ENCODE results near the gene MYRF. TPM values are rescaled to one million over a fixed set of nuclear protein-coding genes. Genes with fewer than 3 reads are reported as not detected.

The MYRF gene
- total and polyA plus RNA-seq, 2 donors (not counting 1 experiment from before 2014, with no cell fraction given): 0.27 to 0.34 TPM

DNA sequence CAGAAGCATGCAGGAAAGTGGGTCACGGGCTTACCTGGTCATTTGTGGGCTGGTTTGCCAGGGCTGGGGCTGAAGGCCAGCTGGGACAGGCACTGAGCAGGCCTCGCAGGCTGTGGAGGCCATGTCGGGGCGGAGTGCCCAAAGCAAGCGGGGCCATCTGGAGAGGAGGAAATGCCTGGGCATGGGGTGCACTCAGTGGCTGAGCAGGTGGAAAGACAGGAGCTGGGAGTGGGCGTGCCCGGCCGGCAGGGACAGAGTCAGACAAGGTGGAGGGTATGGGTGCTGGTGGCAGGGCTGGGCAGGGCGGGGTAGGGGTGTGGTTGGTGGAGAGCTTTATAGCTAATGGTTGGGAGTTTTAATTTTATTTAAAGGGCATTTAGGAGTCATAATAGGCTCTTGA lies 44.9 kb upstream of the MYRF start:
- no peak overlapping the region for H2AFZ ChIP-seq (ENCODE audit: insufficient read depth, low read depth, low read length, poor library complexity, severe bottlenecking)
- Mint-ChIP-seq H3K9me3 (ENCODE audit: insufficient read depth) (no peaks in the 10 kb centered on the region), H3K27ac (no peak overlapping the region), H3K4me1 (peaks cover 1% of the 10 kb centered on the region), H3K27me3 (peaks cover 13% of the 10 kb centered on the region), H3K4me3 (no peak overlapping the region)
- POLR2A ChIA-PET: no interaction called here
- no peaks in the 10 kb centered on the region for H3K4me1 ChIP-seq (ENCODE audit: control insufficient read depth in 2 of 2, insufficient read depth in 2 of 2, low read length in 2 of 2)
- H3K27me3 ChIP-seq (replicated peaks in 1 of 4; ENCODE audit: control extremely low read depth in 1 of 4, control insufficient read depth in 3 of 4, insufficient read depth in 4 of 4, low read length in 3 of 4): no peaks in the 10 kb centered on the region
- TF ChIP-seq, protein P1, sequence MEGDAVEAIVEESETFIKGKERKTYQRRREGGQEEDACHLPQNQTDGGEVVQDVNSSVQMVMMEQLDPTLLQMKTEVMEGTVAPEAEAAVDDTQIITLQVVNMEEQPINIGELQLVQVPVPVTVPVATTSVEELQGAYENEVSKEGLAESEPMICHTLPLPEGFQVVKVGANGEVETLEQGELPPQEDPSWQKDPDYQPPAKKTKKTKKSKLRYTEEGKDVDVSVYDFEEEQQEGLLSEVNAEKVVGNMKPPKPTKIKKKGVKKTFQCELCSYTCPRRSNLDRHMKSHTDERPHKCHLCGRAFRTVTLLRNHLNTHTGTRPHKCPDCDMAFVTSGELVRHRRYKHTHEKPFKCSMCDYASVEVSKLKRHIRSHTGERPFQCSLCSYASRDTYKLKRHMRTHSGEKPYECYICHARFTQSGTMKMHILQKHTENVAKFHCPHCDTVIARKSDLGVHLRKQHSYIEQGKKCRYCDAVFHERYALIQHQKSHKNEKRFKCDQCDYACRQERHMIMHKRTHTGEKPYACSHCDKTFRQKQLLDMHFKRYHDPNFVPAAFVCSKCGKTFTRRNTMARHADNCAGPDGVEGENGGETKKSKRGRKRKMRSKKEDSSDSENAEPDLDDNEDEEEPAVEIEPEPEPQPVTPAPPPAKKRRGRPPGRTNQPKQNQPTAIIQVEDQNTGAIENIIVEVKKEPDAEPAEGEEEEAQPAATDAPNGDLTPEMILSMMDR (IDR thresholded peaks at IDR 0.05): no peak
- no peaks in the 10 kb centered on the region for H3K36me3 ChIP-seq (replicated peaks in 1 of 2; ENCODE audit: control extremely low read depth in 1 of 2, control insufficient read depth in 1 of 2, extremely low read depth in 1 of 2, insufficient read depth in 2 of 2, low read length in 1 of 2)
- no peak for ATAC-seq (ENCODE audit: low read depth)
- no peaks in the 10 kb centered on the region for H3K79me2 ChIP-seq (ENCODE audit: control insufficient read depth, insufficient read depth, low read length)
- H3K9ac ChIP-seq (ENCODE audit: low read length): no peak overlapping the region
- H3K27ac ChIP-seq (ENCODE audit: low read length in 2 of 2): no peak overlapping the region
- H3K4me2 ChIP-seq (replicated peaks; ENCODE audit: low read depth, low read length, poor library complexity, severe bottlenecking): no peak overlapping the region
- CTCF ChIA-PET: no interaction called here
- no peak overlapping the region for H3K4me3 ChIP-seq (ENCODE audit: control extremely low read depth in 1 of 5, extremely low read depth in 1 of 5, insufficient read depth in 1 of 5, low read depth in 2 of 5, low read length in 4 of 5)
- WGBS (ENCODE audit: insufficient coverage): 98% methylated on average over 8 of the region's 9 CpGs
- intact Hi-C loops (cut with micrococcal nuclease): no loop called here
- no peak for DNase-seq
- H3K9me3 ChIP-seq (ENCODE audit: control extremely low read depth in 1 of 3, control insufficient read depth in 2 of 3, insufficient read depth in 1 of 3, low read length in 2 of 3): peaks cover 0 to 2% (median 0%) of the 10 kb centered on the region in 3 donors
- no peaks in the 10 kb centered on the region for H4K20me1 ChIP-seq (ENCODE audit: control insufficient read depth, insufficient read depth, low read length, poor library complexity, severe bottlenecking)

DNA sequence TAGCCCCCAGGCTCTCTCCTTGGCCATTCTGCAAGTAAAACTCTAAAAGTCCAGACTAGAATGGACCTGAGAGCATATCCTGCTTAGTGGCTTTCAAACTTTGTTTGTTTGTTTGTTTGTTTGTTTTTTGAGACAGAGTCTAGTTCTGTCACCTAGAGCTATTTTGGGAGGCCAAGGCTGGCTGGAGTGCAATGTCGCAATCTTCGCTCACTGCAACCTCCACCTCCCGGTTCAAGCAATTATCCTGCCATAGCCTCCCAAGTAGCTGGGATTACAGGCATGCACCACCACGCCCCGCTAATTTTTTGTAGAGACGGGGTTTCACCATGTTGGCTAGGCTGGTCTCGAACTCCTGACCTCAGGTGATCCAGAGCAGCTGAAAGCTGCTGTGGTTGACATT lies 43.3 kb upstream of the MYRF start:
- Mint-ChIP-seq H3K9me3 (ENCODE audit: insufficient read depth) (no peaks in the 10 kb centered on the region), H3K27ac (no peak overlapping the region), H3K4me1 (no peaks in the 10 kb centered on the region), H3K4me3 (no peak overlapping the region), H3K27me3 (peaks cover 13% of the 10 kb centered on the region)
- H3K9ac ChIP-seq (ENCODE audit: low read length): no peak overlapping the region
- H2AFZ ChIP-seq (ENCODE audit: insufficient read depth, low read depth, low read length, poor library complexity, severe bottlenecking): no peak overlapping the region
- H3K27me3 ChIP-seq (replicated peaks in 1 of 4; ENCODE audit: control extremely low read depth in 1 of 4, control insufficient read depth in 3 of 4, insufficient read depth in 4 of 4, low read length in 3 of 4): no peaks in the 10 kb centered on the region
- H3K4me3 ChIP-seq (ENCODE audit: control extremely low read depth in 1 of 5, extremely low read depth in 1 of 5, insufficient read depth in 1 of 5, low read depth in 2 of 5, low read length in 4 of 5): no peak overlapping the region
- ATAC-seq (ENCODE audit: low read depth) (no peak), DNase-seq (no peak)
- no peaks in the 10 kb centered on the region for H3K79me2 ChIP-seq (ENCODE audit: control insufficient read depth, insufficient read depth, low read length)
- no peak overlapping the region for H3K27ac ChIP-seq (ENCODE audit: low read length in 2 of 2)
- intact Hi-C loops (cut with micrococcal nuclease): no loop called here
- H3K36me3 ChIP-seq (replicated peaks in 1 of 2; ENCODE audit: control extremely low read depth in 1 of 2, control insufficient read depth in 1 of 2, extremely low read depth in 1 of 2, insufficient read depth in 2 of 2, low read length in 1 of 2): no peaks in the 10 kb centered on the region
- H3K9me3 ChIP-seq (ENCODE audit: control extremely low read depth in 1 of 3, control insufficient read depth in 2 of 3, insufficient read depth in 1 of 3, low read length in 2 of 3): peaks cover 0 to 2% (median 0%) of the 10 kb centered on the region in 3 donors
- no peaks in the 10 kb centered on the region for H4K20me1 ChIP-seq (ENCODE audit: control insufficient read depth, insufficient read depth, low read length, poor library complexity, severe bottlenecking)
- no peak overlapping the region for H3K4me2 ChIP-seq (replicated peaks; ENCODE audit: low read depth, low read length, poor library complexity, severe bottlenecking)
- H3K4me1 ChIP-seq (ENCODE audit: control insufficient read depth in 2 of 2, insufficient read depth in 2 of 2, low read length in 2 of 2): no peaks in the 10 kb centered on the region
- 90% methylated on average over 7 of the region's 7 CpGs for WGBS (ENCODE audit: insufficient coverage)
- POLR2A ChIA-PET: no interaction called here
- no peak for TF ChIP-seq EZH2 (IDR thresholded peaks at IDR 0.05; ENCODE audit: borderline replicate concordance, insufficient read depth, low read depth, low read length, poor library complexity, severe bottlenecking)
- TF ChIP-seq, protein P1 (IDR thresholded peaks at IDR 0.05): no peak
- CTCF ChIA-PET: no interaction called here

Measured in B cell (primary cell).